Amniotic stem cell (primary cell): ENCODE results near the gene SHANK3.

Experiments used
- DNase-seq: peaks from one replicate; lab custom pipeline; 2025; lab: John Stamatoyannopoulos, UW

The SHANK3 gene

DNA sequence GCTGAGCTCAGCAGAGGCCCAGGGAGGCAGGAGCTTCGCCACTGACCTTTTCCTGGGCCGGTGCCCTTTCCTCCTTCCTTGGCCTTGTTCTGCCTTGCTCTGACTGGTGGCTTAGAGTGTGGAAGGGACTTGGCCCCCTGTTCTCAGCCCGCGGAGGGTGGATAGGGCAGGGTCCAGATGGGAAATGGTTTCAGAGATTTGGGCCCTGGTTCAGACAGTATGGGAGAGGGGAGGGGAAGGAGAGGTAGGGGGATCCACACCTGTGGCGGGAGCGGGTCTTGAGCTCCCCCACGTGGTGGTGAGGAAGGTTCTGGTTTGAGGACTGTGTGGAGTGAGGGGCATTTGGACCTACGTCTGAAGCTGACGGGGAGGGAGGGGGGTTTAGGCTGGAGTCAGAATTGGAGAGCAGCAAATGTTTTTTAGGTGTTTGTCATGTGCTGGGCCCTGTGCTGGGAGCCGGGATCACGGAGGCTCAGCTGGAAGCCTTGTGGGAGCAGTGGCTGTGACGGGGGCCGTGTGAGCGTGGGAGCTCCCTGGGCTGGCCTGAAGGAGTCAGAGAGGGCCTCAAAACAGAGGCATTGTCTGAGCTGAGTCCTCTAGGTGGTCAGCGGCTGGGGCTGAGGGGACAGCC, 27.2 kb downstream of the SHANK3 start:
- DNase-seq = no peak

DNA sequence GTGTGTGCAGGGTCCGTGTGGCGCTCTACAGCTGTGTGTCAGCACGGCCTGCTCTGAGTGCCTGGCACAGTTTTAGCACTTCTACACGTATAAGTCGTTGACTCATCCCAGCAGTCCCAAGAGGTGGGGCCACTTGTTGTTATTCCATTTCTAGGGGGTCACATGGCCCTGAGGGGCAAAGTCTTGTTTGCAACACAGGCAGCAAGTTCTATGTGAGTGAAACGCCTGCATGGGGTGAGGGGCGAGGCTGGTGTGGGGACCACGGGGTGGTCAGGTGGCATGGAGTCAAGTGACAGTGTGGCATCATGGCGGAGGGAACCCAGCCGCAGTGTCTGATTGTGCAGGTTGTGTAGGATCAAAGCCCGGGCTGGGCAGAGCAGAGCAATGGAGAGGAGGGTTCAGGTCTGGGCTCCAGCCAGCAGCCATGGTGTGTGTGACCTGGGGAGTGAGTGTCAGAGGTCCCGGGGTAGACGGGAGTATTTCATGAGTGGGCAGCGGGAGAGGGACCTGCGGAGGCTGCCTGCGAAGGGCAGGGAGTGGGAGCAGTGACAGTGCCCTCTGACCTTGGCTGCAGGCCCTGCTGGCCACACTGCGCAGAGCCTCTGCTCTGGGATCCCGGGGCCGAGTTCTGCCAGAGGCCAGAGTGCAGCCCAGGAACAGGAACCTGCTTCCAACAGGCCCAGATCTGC, 27.9 kb downstream of the SHANK3 start:
- DNase-seq = no peak

DNA sequence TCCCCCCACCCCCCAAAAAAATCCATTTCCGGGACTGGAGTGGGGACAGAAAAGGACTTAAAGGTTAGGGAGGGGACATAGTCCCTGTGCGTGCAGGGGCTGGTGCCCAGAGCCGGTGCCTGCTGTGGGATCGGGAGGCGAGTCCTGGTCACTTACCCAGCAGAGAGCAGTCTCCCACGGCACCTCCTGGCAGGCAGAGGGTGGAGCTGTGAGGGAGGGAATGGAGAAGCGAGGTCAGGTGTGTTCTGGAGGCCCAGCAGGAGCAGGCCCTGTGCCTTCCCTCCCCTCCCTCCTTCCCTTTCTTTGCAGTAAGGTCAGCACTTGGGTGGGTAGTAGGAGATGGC, 28.4 kb downstream of the SHANK3 start:
- DNase-seq = no peak

GRCh38 chr22:50701428-50702154, 29.0 kb downstream of the SHANK3 start:
- DNase-seq = no peak

DNA sequence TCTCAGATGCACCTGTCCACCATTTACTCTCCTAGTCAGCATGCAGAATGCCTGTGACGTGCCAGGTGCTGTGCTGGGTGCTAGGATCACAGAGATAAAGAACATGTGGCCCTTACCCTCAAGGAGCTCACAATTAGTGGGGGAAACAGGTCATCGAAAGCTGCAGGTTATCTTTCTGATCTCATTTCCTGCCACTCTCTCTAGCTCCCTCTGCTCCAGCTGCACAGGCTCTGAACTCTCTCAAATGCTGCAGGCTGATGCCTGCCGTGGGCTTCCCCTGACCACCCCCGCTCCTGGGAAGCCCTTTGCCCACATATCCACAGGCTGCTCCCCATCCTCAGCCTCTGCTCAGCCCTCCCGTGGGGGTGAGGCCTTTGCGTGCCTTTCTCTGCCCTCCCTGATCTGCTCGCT, 29.6 kb downstream of the SHANK3 start:
- DNase-seq = no peak

GRCh38 chr22:50702821-50703725, 30.4 kb downstream of the SHANK3 start:
- DNase-seq = no peak

DNA sequence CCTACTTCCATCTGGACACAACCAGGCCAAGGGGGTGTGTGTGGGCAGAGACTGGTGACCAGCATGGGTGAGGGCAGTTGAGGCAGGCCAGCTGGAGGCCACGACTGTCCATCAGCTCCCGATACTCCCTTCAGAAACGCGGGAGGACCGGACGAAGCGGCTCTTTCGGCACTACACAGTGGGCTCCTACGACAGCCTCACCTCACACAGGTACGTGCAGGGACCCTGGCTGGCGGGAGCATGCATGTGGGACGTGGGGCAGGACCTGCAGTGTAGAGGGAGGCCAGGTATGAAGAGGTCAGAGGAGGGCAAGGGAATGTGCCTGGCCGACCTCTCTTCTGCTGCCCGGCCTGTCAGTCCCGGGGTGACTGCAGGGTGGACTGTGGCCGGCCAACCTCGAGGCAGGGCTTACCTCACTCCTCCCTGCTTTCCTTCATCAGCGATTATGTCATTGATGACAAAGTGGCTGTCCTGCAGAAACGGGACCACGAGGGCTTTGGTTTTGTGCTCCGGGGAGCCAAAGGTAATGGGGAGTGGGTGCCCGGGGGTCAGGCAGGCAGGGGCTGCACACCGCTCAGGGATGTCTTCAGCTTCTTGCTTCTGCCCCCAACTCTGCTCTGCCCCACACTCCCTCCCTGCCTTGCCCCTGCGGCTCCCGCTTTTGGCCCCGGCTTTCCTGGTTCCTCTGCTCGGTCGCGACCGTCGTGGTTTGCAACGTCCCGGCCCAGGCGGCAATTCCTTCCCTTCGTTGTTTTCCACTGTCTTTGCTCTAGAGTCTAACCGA, 31.3 kb downstream of the SHANK3 start:
- no peak for DNase-seq

GRCh38 chr22:50704510-50705218, 32.0 kb downstream of the SHANK3 start:
- DNase-seq = no peak

DNA sequence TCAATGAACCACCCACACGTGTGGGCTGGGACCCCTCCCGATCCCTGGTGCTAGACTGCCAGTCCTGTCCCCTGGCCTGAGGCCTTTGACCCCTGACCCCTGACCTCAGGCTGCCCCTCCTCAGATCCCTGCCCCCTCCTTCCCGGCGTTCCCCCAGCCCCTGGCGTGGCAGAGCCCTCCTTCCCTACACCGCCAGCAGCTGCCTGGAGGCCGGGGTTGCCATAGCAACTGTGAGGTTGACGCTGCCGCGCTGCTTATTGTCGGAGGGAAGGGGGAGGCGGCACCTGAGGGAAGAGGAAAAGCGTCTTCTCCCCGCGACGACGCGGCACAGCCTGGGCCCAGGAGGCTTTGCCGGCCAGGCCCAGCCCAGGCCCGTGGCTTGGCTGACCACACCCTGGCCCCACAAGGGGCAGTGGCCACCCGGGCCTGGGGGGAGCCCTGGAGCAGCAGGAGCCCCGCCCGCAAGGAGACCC, 32.6 kb downstream of the SHANK3 start:
- DNase-seq = no peak

GRCh38 chr22:50705851-50706351, 33.3 kb downstream of the SHANK3 start:
- DNase-seq = no peak

GRCh38 chr22:50706481-50707125, 34.0 kb downstream of the SHANK3 start:
- no peak for DNase-seq

- no peak for DNase-seq
These were observed 35.9 kb downstream of the SHANK3 start for GRCh38 chr22:50708474-50708873.

- DNase-seq = no peak
These were observed 36.4 kb downstream of the SHANK3 start for GRCh38 chr22:50708996-50709395.

DNA sequence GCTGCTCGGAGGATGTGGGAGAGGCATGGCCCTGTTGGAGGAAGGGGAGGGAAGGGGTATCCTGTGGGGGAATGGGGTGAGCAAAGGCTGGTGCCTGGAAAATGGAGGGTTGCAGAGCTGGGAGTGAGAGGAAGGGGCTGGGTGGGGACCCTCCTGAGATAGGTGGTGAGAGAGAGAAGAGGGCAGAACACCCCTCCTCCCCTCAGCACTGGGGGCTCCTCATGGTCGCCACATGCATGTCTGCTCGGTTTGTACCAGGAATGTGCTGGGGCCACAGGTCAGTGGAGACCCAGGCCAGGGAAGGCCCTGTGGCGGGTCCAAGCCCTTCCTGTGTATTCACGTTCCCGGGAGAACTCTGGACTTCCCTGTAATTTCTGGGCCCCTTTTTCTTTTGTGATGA, 37.6 kb downstream of the SHANK3 start:
- no peak for DNase-seq

GRCh38 chr22:50710886-50711285, 38.3 kb downstream of the SHANK3 start:
- DNase-seq = no peak

- no peak for DNase-seq
These were observed 39.1 kb downstream of the SHANK3 start for GRCh38 chr22:50711446-50712340.

- no peak for DNase-seq
These were observed 39.9 kb downstream of the SHANK3 start for GRCh38 chr22:50712341-50713007.

DNA sequence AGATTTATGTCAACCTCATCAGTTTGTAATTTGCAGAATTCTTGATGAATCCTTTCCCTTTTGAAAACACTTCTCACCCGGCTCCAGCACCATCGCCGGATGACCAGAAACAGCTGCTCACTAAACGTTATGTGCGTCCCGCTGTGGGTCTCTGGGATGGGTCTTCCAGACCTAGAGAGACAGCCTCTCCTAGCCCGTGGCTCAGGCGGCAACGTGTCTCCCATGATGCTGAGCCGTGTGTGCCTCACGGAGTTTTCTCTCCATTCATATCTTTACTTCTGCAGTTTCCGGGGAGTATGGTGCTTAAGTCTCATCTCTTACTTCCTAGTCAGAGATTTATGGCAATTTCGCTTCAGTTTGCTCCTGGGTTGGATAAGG, 40.4 kb downstream of the SHANK3 start:
- no peak for DNase-seq
